Activated naive CD4-positive, alpha-beta T cell treated with anti-CD3 and anti-CD28 coated beads, Interleukin-2, amount 50 U/mL, for 16 hours (primary cell): ENCODE results near the gene ALAS1.

ENCODE experiments used
- DNase-seq: peaks from one replicate; pipeline ENCODE4 v3.0.0-alpha.2; 2020

The ALAS1 gene

DNA sequence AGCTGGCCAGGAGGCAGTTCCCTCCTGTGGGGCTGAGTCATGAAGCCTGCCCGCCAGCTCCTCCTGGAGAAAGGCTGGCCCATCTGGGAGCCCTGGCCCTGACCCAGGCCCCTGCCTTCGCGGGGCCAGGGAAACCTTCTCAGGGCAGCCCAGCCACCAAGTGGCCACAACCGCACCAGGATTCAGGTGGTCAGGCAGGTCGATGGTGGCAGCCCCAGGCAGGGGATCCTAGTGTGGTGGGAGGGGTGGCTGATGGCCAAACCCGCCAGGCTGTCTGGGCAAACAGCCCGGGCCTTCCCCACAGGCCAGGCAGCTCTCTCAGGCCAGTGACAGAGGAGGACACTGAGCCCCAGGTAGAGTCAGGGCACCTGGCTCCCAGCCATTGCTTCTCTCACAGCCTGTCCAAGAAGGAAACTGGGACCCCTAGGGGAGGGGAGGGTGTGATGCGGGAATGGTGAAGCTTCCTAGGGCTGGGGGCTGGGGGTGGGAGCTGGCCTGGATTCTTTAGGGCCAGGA lies 39.8 kb downstream of the ALAS1 start:
- no peak for DNase-seq

- no peak for DNase-seq
Observed at GRCh38 chr3:52238193-52238760, 40.3 kb downstream of the ALAS1 start.

DNA sequence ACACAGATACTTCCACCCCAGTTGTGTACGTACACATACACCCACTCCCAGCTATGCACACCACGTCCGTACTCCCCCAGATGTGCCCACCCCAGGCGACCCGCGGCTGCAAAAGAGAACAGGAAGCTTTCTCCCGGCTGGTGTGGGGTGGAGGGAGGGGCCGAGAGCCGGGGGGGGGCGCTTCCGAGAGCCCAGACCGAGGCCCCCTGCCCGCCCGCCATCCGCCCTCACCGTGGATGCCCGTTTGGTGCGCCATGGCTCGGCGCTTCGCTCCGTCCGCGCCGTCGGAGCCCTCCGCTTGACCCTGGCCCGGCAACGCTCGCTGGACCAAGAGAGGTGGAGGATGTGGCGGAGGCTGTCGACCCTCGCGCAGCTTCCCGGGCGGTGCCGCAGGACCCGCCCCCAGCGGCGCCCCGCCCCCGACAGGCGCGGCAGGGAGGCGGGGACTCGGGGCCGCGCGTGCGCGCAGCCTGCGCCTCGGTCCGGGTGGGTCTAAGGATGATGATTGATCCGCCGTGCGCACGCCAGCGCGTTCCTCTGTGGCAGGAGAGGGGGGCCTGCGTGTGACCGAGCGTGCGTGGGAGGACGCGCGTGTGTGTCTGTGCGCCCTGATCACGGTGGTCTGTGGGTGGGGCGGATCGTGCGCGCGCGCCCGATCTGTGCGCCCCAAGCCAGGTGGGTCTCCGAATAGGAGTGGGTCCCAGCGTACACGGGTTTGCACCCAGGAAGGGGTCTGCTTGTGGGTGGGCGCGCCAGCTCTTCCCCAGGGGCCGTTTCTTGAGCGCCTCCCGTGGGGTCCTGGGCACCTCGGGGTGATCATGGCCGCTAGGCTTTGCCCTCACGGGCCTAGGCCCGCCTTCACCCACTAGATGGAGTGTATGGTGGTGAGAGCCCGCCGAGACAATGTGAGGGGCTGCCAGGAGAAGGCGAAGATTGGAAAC lies 41.1 kb downstream of the ALAS1 start, which contains the start of gene TWF2:
Gene TWF2, minus strand, starts transcription at position 398 of the 941 bp plus-strand sequence. Its CDS starts 142 bp downstream, at position 256.
- DNase-seq, result peak; percentile 92

DNA sequence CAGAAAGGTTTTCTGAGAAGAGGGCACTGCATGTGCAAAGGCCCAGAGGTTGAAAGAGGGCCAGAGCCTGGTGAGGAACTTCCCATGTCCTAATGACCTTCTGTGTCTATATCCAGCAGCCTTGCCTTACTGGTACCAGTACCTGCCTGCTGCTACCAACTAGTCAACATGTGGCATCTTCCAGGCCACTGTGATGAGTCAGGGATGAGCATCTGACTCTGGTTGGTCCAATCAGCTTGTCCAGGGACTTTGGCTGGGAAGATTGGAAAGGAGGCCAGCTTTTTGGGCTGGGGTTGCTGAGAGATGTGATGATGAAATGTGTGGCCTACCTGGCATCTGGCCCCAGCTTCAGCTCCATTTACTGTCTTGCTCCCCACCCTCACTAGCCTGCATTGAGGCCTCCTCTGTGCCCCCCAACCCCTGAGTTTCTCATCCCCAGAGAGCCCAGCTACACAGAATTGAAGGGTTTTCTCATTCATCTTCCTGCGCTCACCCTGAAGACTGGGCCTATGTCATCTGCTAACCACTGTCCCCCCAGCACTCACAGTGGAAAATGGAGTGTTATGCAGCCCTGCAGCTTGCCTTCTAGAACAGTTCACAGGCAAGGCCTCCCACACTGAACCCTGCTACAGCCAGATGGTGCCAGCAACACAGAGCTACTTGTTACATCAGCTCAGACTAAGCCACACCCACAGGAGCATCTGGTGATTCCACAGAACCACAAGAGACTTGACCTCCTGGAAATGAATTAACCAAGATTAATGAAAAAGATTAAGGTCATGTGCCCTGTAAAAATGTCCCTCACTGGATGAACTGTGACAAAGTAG lies 42.3 kb downstream of the ALAS1 start:
- peak; percentile 69 for DNase-seq

- DNase-seq, result no peak
Observed at GRCh38 chr3:52240886-52241370, 43.0 kb downstream of the ALAS1 start.

- DNase-seq, result no peak
Observed at GRCh38 chr3:52242039-52242438, 44.1 kb downstream of the ALAS1 start.

GRCh38 chr3:52243791-52244628 lies 46.0 kb downstream of the ALAS1 start:
- DNase-seq, result no peak

- DNase-seq, result peak; percentile 58
Observed at GRCh38 chr3:52245322-52246263, 47.6 kb downstream of the ALAS1 start, which contains the start of gene PPM1M. PPM1M (plus strand) TSS chr3:52245759; CDS start chr3:52245825, 66 bp downstream.

DNA sequence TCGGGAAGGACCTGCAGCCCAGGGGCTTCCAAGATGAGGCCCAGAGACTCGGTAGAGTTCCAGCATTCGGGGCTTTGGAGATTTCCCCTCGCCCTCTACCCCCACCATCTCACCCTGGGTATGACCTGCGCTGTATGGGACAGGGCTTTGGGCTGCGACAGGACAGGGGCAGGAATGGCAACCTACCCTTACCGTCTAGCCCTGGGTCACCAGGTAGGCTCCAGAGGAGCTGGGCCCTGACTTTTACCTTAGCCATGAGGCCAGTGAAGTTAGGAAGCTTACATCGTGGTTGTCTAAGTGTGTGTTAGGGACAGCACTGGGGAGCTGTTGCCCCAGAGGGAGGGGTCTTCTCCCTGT lies 48.3 kb downstream of the ALAS1 start:
- DNase-seq, result no peak

DNA sequence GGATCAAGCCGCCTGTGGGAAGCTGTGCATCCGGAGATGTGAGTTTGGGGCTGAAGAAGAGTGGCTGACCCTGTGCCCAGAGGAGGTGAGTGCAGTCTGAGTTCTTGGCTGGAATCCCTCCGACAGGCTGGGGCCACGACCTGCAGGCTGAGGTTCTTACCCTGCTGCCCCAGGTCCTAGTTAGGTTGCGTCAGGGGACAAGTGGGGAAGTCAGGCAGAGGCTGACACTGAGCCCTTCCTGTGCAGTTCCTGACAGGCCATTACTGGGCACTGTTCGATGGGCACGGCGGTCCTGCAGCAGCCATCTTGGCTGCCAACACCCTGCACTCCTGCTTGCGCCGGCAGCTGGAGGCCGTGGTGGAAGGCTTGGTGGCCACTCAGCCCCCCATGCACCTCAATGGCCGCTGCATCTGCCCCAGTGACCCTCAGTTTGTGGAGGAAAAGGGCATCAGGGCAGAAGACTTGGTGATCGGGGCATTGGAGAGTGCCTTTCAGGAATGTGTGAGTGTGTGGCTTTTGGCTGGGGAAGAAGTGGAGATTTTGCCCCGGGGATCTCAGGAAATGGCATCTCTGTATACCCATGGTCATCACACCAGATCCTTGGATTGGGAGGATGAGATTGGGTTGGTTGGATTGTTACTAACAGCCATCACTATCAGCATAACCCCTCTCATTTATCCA lies 48.9 kb downstream of the ALAS1 start:
- no peak for DNase-seq

DNA sequence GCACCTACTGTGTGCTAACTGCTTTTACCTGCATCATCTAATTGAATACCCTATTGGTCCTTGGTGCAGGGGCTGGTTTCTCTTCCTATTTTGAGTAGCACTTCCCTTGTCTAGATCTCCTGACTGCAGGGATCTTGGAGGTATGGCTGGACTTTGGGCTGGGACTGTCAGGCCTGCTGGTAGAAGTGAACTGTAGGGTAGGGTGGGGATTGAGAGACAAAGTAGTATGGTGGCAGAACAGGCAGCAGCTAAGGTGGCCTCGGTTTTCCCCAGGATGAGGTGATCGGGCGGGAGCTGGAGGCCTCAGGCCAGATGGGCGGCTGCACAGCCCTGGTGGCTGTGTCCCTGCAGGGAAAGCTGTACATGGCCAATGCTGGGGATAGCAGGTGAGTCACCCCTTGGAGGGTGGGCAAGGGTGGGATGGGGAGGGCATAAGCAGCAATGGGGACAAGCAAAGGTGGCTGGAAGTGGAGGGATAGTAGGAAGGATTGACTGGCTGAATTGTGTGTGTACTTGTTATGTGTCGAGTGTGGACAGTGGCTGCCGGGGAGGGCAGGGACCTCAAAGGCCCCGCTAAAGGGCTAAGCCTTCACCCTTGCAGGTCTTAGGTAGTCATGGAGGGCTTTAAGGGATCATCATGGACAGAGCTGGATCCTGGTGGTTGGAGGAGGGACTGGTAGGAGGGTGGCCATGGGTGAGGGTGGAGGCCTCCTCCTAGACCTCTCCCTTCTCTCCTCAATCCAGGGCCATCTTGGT lies 49.6 kb downstream of the ALAS1 start:
- DNase-seq, result no peak

GRCh38 chr3:52248165-52248541 lies 50.2 kb downstream of the ALAS1 start:
- no peak for DNase-seq

GRCh38 chr3:52248816-52249547 lies 51.0 kb downstream of the ALAS1 start:
- DNase-seq, result no peak

- DNase-seq, result no peak
Observed at GRCh38 chr3:52249683-52250082, 51.7 kb downstream of the ALAS1 start.

DNA sequence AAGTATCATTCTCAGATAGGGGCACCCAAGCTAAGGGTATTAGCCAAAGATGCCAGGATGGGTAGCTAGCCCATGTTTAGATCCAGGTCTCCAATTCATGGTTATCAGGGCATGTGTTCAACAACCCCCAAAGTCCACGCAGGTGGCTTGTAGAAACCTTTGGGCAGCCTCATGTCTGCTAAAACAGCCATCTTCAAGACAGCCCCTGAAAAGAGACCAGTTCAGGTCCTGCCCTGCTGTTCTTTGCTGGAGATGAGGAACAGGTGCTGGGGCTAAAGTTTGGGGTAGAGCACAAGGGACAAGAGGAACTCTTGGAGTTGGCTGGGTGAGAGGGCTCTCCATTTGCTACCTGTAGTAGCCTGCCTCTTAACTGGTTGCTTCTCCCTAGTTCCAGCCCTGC lies 52.2 kb downstream of the ALAS1 start:
- no peak for DNase-seq

DNA sequence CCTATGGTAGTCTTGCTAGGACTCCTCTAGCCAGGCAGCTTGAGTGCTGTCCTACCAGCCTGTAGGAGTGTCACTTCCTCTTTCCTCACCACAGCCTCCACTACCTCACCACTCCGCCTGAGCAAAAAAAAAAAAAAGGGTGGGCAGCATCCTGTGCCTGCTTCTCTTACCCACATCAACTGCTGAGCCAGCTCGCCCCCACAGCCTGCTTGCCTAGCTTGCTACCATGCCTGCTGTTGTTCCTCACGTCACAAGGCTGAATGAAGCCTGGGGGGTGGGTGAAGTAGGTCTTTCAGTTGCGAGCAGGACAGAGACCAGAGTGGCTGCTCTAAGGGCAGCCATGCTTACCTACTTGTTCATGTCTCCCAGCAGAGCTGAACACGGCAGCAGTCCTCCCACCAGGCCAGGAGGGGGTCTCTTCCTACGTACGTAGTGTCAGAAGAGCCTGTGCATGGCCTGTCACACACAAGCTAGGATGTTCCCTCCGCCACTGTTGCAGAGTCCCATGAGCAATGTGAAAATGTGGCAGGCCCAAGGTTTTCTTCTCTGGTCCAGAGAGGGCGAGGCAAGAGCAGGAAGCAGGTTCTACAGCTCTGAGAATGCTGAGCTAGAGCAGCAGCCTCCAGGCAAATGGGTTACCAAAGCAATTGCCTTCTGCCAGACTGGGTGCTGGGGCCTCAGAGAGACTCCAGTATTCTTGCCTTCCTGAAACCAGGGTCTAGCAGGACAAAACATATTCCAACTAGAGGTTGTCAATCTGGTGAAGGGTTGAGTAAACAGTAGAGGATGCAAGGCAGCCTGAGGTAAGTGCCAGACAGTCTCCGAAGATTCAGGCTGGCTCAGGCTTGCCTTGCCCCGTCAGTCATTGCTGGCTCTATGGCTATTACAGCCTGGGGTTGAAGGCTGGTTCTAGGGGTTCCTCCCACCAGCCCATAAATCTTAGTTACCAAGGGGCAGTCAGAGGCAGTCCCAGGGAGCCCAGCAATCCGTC lies 55.6 kb downstream of the ALAS1 start:
- peak; percentile 84 for DNase-seq

GRCh38 chr3:52254608-52255007 lies 56.6 kb downstream of the ALAS1 start:
- no peak for DNase-seq
